Measurements from ENCODE around the gene SPTBN4. TPM values are rescaled to one million over a fixed set of nuclear protein-coding genes. Genes with fewer than 3 reads are reported as not detected.

Gene SPTBN4
- total and polyA plus RNA-seq, 10 donors = 0.30 to 2.3 (median 0.66) TPM

DNA sequence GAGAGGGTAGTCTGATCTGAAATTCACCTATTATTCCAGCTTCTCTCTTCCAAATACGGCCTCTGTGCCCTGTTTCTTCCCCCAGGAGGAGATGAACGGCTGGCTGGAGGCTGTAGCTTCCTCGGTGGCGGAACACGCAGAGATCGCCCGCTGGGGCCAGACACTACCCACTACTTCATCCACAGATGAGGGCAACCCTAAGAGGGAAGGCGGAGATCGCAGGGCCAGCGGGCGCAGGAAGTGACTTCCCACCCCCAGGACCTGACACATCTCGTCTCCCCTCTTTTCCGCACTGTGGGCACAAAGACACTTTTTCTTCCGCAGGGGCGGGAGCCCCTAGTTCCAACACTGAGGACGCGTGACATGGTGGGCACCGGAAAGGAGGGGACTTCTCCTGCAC lies 108.5 kb downstream of the SPTBN4 start:
- intact Hi-C loops (cut with DNase I; ENCODE audit: low total_unique reads) = loop anchor here (10.0 kb wide), 1 partner anchor 131 kb away; the partner anchor contains the start of gene SERTAD3
- TF ChIP-seq, protein P1, sequence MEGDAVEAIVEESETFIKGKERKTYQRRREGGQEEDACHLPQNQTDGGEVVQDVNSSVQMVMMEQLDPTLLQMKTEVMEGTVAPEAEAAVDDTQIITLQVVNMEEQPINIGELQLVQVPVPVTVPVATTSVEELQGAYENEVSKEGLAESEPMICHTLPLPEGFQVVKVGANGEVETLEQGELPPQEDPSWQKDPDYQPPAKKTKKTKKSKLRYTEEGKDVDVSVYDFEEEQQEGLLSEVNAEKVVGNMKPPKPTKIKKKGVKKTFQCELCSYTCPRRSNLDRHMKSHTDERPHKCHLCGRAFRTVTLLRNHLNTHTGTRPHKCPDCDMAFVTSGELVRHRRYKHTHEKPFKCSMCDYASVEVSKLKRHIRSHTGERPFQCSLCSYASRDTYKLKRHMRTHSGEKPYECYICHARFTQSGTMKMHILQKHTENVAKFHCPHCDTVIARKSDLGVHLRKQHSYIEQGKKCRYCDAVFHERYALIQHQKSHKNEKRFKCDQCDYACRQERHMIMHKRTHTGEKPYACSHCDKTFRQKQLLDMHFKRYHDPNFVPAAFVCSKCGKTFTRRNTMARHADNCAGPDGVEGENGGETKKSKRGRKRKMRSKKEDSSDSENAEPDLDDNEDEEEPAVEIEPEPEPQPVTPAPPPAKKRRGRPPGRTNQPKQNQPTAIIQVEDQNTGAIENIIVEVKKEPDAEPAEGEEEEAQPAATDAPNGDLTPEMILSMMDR (IDR thresholded peaks at IDR 0.05 in 8 of 11, conservative IDR thresholded peaks at IDR 0.05 in 3 of 11) = no peak
- TF ChIP-seq POLR2AphosphoS5 (IDR thresholded peaks at IDR 0.05) (no peak), POLR2A (IDR thresholded peaks at IDR 0.05) (no peak)
- Histone ChIP-seq H3K4me3 (peak overlapping the region in 1 of 8 donors; percentile 90), H3K36me3 (peaks cover 0 to 25% (median 12%) of the 10 kb centered on the region in 6 donors), H3K27me3 (replicated peaks in 1 of 7) (no peaks in the 10 kb centered on the region), H3K4me1 (peaks cover 7 to 51% (median 37%) of the 10 kb centered on the region in 6 donors), H3K27ac (peak overlapping the region in 2 of 8 donors; percentile 93 to 97), H3K9me3 (no peaks in the 10 kb centered on the region)
- no peak for DNase-seq
- 78 to 89% (median 85%) methylated on average over 16 to 18 of the region's 18 CpGs for WGBS, 5 donors

DNA sequence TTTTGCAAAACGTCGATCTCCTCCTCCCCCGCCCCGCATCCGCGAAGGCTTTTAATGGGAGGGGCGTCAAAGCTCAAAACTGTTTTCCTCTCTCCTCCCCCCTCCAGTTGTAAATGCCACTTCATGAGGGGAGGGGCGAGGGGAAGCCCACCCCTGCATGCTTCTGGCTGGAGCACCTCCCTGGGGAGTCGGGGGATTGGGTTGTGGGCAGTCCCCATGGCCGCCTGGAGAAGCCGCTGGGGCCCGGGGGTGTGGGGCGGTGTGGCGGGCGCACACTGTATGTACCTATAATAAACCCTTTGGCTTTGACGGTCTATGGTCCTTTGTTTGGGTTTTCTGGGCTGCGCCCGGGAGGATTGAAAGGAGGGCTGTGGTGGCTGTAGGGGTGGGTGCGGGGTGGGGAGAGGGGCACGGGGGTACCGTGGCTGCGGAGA lies 109.4 kb downstream of the SPTBN4 start:
- peak; percentile 86 for DNase-seq
- H3K4me3 ChIP-seq = peak overlapping the region; percentile 63 to 90 (median 86)
- H3K27ac ChIP-seq = peak overlapping the region; percentile 84 to 97 (median 86)
- H3K27me3 ChIP-seq (replicated peaks in 1 of 7) = no peaks in the 10 kb centered on the region
- TF ChIP-seq POLR2A (IDR thresholded peaks at IDR 0.05) (no peak), POLR2AphosphoS5 (IDR thresholded peaks at IDR 0.05) (no peak)
- H3K4me1 ChIP-seq = peaks cover 7 to 53% (median 39%) of the 10 kb centered on the region in 6 donors
- H3K36me3 ChIP-seq = peaks cover 0 to 33% (median 21%) of the 10 kb centered on the region in 6 donors
- no peaks in the 10 kb centered on the region for H3K9me3 ChIP-seq
- 1 to 7% (median 4%) methylated on average over 19 to 22 of the region's 22 CpGs for WGBS, 5 donors
- intact Hi-C loops (cut with DNase I; ENCODE audit: low total_unique reads) = loop anchor here (10.0 kb wide), 1 partner anchor 131 kb away; the partner anchor contains the start of gene SERTAD3

DNA sequence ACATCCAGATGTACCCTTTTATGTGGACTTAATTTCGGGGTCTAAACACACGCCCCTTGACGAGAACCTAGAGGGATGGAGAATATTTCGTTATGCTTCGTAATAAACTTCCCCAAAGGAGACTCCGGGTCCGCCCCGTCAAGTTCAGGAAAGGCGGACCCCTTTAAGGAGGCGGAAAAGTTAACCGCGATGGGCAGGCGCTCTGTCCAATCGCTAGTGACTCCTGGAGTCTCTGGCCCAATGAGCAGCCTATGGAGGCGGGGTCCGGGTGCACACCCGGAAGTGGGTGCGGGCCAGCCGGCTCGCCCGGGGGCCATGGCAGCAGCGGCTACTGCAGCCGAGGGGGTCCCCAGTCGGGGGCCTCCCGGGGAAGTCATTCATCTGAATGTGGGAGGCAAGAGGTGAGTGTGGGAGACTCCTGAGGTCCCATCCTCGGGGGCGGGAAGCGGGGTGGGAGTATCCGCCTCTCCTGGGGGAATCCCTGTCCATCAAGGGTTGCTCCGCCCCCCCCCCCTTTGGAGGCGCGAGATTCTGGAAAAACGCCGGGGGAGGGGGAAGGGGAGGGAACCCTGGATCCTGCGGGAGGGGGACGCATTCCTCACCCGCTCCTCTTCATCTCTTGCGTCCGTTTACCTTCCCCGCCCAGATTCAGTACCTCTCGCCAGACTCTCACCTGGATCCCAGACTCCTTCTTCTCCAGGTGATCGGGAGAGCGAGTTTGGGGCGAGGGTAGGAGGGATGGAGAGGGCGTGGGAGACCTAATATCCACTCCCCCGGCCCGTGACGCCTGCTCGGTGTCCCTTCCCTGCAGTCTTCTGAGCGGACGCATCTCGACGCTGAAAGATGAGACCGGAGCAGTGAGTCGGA lies 110.0 kb downstream of the SPTBN4 start, which contains the start of gene SHKBP1:
SHKBP1 (plus strand) TSS at position 289 of the 867 bp plus-strand sequence; CDS start at position 316, 27 bp downstream.
- Histone ChIP-seq H3K9me3 (no peaks in the 10 kb centered on the region), H3K27ac (peak within 1 kb of the TSS; percentile 84 to 97 (median 86)), H3K36me3 (peaks cover 0 to 40% (median 27%) of the 10 kb centered on the region in 6 donors), H3K4me3 (peak within 1 kb of the TSS; percentile 63 to 90 (median 86)), H3K27me3 (replicated peaks in 1 of 7) (no peaks in the 10 kb centered on the region), H3K4me1 (peaks cover 7 to 55% (median 39%) of the 10 kb centered on the region in 6 donors)
- WGBS, 5 donors = 2% methylated on average over 39 to 52 of the region's 55 CpGs
- TF ChIP-seq, protein P1 (IDR thresholded peaks at IDR 0.05 in 8 of 11, conservative IDR thresholded peaks at IDR 0.05 in 3 of 11) = peak in 2 of 11 experiments; percentile 5 to 20
- TF ChIP-seq POLR2AphosphoS5 (IDR thresholded peaks at IDR 0.05) = peak; percentile 92 to 96 (median 93)
- TF ChIP-seq POLR2A (IDR thresholded peaks at IDR 0.05) = peak in 1 of 3 donors; percentile 50
- intact Hi-C loops (cut with DNase I; ENCODE audit: low total_unique reads) = loop anchor here (10.0 kb wide), 1 partner anchor 132 kb away; the partner anchor contains the start of gene SERTAD3
- peak; percentile 95 for DNase-seq

DNA sequence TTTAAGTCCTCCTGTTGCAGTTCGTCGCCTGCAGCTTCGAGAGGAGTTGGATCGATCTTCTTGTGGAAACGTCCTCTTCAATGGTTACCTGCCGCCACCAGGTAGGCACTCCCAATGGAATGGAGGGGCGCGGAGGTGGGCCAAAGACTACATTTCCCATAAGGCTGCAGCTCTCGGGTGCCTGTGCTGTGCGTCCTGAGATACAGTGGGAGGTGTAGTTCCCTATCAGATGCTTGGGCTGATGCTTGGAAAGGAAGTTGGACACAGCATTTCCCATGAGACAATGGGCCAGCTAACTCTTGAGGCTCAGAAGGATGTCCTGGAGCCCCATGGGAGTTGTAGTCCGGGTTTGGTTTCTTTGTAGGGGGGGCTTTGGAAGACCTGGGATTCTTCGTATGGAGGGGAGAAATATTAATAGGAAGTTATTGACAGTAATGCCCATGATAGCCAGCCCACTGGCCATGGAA lies 111.7 kb downstream of the SPTBN4 start:
- 81 to 94% (median 88%) methylated on average over 12 of the region's 12 CpGs for WGBS, 5 donors
- Histone ChIP-seq H3K9me3 (no peaks in the 10 kb centered on the region), H3K4me3 (peak overlapping the region in 2 of 8 donors; percentile 86 to 90), H3K4me1 (peaks cover 7 to 65% (median 39%) of the 10 kb centered on the region in 6 donors), H3K27me3 (replicated peaks in 1 of 7) (no peaks in the 10 kb centered on the region), H3K36me3 (peaks cover 2 to 57% (median 43%) of the 10 kb centered on the region in 6 donors), H3K27ac (peak overlapping the region in 4 of 8 donors; percentile 12 to 97 (median 90))
- no peak for DNase-seq
- TF ChIP-seq POLR2AphosphoS5 (IDR thresholded peaks at IDR 0.05) (no peak), POLR2A (IDR thresholded peaks at IDR 0.05) (no peak)
- TF ChIP-seq, protein P1 (IDR thresholded peaks at IDR 0.05 in 8 of 11, conservative IDR thresholded peaks at IDR 0.05 in 3 of 11) = no peak
- intact Hi-C loops (cut with DNase I; ENCODE audit: low total_unique reads) = loop anchor here (10.0 kb wide), 1 partner anchor 134 kb away; the partner anchor contains the start of gene SERTAD3
